LHCN-M2 (cell line): ENCODE results near the gene GNG8. TPM values are rescaled to one million over a fixed set of nuclear protein-coding genes. Genes with fewer than 3 reads are reported as not detected.
A peak's percentile ranks its signal among the peaks of the same experiment; 100 is the strongest.

Source experiments
- DNase-seq: peaks from one replicate; pipeline ENCODE4 v3.0.0-alpha.2; 2012; ENCODE audit warnings: low read depth
- polyA plus RNA-seq: library from polyadenylated mRNA; unstranded; fragments of >200 nt; gene quantifications from one replicate; pipeline ENCODE4 v1.2.1, GENCODE V29; 2012; ENCODE audit warnings: missing spikeins
- total RNA-seq: library from RNA; depleted of rRNA; stranded (reverse); fragments of >200 nt; gene quantifications from 2 replicates; pipeline ENCODE4 v1.2.3, GENCODE V29; 2014; rRNA removed

Gene GNG8
- total RNA-seq = not detected in 2 replicates
- polyA plus RNA-seq = not detected

- no peak for DNase-seq
Measured at GRCh38 chr19:46635920-46636761, at the start of gene GNG8. GNG8 (minus strand) TSS chr19:46636202; CDS start chr19:46634682, 1,520 bp downstream.

DNA sequence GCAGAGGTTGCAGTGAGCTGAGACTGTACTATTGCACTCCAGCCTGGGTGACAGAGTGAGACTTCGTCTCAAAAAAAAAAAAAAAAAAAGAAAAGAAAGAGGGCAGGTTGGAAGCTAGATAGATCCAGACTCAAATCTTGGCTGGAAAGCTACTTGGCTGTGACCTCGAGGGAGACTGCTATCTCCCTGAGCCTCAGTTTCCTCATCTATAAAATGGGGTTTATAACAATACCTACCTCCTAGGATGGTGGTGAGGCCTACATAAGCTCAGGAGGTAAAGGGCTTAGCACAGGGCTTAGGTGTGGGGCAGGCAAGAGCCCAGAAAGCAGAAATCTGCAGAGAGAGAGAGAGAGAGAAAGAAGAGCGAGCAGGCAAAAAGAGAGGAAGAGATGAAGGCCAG is 49.2 kb upstream of the GNG8 start:
- no peak for DNase-seq

- DNase-seq = no peak
Measured at GRCh38 chr19:46678110-46678732, 42.2 kb upstream of the GNG8 start.

GRCh38 chr19:46674416-46675178 is 38.6 kb upstream of the GNG8 start:
- DNase-seq = no peak

DNA sequence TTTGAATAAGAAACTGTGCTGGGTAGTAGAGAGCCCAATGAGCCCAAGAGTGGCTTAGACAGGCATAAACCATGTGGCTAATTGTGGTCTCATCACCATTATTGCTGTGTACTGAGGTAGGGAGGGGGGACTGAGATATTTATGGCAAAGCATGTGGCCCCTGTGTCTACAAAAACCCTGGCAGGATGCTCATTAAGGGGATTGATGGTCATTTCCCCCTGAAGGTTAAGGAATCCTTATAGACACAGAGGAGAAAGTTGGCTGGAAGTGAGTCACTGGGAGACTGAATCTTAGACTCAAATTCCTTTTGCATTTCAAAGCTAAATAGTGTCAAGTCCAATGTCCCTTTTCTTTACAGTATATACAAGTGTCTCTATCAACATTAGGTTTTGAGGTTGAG is 34.8 kb upstream of the GNG8 start:
- DNase-seq = no peak

DNA sequence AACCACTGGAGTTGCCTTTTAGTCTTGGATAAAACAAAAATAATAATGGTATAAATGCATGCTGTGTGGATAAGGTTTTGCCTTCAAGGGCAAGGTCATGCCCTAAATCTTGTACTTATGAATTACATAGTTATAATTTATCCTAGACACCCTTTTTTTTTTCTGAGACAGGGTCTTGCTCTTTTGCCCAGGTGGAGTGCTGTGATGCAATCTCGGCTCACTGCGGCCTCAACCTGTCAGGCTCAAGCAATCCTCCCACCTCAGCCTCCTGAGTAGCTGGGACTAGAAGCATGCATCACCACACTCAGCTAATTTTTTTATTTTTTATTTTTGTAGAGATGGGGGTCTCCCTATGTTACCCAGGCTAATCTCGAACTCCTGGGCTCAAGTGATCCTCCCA is 32.7 kb upstream of the GNG8 start:
- DNase-seq = no peak

GRCh38 chr19:46665072-46665471 is 29.1 kb upstream of the GNG8 start:
- DNase-seq = no peak

- DNase-seq = peak; percentile 82
Measured at GRCh38 chr19:46661735-46662592, 26.0 kb upstream of the GNG8 start.

DNA sequence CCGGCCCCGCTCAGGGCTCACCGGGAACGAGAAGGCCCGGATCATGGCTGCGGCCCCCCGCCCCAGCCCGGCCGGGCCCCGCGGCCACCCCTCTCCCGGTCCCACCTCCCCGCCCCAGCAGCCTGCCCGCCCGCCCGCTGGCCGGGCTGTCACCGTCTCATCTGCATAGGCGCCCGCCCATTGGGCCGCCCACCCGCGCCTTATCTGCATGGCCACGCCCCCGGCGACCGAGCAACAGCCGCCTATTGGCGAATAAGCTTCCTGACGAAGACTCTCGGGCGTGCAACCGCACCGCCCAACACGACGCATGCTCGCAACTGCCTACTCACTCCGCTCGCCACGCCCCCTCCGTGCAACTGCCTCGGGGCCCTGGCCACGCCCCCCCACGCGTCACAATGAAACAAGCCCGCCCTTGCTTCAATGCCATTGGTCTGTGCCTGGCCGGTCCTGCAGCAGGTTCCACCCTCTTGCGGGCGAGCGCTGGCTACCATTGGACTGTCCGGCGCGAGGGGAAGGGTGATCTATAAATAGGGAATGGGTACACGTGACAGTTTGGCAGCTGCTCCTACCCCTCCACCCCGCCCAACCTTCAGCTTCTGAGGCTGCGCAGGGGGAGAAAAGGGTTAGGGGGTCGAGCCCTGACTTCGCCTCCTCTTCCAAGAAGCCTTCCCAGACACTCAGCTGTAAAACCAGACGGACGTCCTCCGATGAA is 25.2 kb upstream of the GNG8 start, which contains the start of gene DACT3:
Gene DACT3, minus strand, starts transcription at position 163 of the 712 bp plus-strand sequence. Its CDS starts 118 bp downstream, at position 45.
- DNase-seq = peak; percentile 100

DNA sequence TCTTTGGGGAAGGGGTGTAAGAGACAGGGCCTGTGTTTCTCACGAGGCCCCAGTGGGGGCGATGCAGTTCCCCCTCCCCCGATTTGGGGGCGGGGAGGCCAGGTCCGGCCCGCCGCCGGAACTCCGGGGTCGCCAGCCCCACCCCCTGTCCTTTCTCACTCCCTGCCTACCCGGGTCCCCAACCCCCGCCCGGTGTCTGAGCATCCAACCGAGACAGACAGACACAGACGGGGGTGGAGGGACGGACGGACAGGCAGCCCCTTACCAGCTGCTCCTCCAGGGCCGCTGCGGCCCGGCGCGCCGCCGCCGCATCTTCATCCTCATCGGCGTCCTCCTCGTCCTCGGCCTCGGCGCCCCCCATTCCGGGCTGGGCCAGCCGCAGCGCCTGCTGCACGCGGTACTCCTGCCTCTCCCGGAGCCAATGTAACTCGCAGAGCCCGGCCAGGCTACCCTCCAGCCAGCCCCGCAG is 24.6 kb upstream of the GNG8 start:
- no peak for DNase-seq

DNA sequence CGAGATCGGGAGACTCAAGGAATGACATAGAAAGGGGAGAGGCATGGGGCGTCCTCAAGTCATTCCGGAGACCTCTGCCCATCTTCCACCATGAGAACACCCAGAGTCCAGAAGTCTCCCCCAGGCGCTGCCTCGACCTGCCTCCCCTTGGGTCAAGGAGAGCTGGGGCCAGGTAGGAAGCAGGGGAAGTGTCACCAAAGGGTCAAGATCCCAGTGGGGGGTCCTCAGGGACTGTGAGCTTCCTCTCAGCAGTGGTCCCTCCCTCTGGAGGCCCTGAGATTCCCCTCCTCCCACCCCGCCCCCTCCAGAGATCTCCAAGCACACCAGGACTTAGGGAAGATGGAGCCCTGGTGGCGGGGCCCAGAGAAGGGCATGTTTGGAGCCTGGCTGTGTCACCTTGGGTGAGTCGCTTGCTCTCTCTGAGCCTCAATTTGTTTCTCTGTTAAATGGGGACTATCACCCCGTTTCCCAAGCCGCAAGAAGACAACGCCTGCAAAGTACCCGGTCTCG is 24.1 kb upstream of the GNG8 start:
- DNase-seq = no peak

DNA sequence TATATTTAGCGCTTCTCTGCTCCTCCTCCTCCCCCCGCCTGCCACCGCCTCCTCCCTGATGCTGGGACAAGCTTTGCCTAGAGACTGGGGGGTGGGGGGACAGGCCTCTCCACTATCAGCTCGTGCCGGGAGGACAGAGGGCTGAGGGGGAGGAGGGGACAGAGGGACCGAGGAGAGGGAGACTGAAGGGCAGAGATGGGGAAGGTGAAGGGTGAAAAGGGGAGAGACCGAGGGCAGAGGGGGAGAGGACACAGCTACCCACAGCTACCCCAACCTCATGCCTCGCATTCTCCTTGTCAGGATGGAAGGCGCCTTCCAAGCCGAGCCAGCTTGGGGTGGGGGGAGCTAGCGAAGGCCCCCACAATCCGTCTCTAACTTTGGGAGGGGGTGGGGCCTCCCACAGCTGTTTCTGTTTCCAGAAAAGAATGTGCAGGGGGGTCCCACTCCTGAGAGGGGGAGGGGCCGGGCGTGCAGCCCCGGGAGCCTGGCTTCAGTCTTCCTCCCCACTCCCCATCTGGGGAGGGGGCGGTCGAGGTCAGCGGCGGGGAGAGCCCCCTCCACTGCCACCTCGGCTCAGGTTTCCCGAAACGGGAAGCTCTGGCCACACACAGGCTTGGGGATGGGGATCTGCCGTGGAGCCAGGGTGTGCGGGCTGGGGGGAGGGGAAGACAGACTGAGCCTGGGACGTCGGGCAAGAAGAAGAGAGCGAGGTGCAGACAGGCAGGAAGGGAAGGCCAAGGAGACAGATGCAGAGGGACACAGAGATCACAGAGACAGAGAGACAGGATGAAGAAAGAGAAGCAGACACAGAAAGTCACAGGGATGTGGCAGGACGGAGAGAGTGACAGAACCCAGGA is 23.4 kb upstream of the GNG8 start:
- DNase-seq = no peak

DNA sequence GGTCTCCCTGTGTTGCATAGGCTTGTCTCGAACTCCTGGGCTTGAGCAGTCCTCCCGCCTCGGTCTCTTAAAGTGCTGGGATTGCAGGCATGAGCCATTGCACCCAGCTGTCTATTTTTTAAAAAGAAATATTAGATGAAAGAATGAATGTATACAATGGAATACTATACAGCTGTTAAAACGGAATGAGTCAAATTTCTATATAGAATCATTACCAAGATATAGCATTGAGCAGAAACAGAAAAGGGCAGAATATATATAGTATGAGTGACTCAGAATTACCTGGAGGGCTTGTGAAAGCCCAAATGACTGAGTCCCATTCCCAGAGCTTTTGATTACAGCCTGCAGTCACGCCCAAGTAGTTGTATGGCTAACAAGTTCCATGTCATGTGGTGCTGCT is 20.5 kb upstream of the GNG8 start:
- DNase-seq = no peak

DNA sequence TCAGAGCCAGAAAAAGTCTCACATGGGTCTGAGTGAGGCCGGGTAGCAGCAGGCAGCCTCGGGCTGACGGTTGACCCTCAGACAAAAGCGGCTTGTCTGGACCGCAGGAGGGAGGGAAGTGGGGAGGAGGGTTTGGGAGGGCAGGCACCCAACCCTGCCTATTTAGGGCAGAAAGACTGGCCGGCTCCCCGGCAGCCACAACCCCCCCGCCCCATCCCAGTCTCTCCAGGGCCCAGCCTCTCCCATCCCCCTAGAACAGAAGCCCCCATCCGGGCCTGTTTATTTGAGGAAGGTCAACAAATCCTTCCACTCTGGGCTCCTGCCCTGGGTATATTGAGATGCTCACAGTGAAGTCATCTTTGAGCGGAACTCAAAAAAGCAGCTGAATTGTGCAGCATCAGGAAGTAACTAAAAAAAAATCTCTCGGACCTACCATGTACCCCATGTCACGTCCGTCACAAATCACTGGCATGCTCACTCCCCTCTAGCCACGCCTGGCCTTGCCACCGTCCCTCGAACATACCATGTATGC is 18.7 kb upstream of the GNG8 start:
- DNase-seq = no peak

GRCh38 chr19:46650445-46650844 is 14.4 kb upstream of the GNG8 start:
- no peak for DNase-seq

GRCh38 chr19:46648961-46649960 is 13.3 kb upstream of the GNG8 start:
- DNase-seq = no peak

- DNase-seq = no peak
Measured at GRCh38 chr19:46648060-46648960, 12.3 kb upstream of the GNG8 start.
